Lower leg skin (tissue), 4 donors: Measurements from ENCODE around the gene CDKL2. TPM values are rescaled to one million over a fixed set of nuclear protein-coding genes. Genes with fewer than 3 reads are reported as not detected.

Experiments used
- DNase-seq, 2 donors: peaks; one replicate each; pipeline ENCODE4 v3.0.0-alpha.2; 2019; ENCODE audit warnings: low spot score in 2 of 2
- H3K4me3 ChIP-seq: fragments of 200-600 bp; sonication (generic); 2 replicates; pipeline ENCODE4 v1.5.1; 2017; ENCODE audit warnings: mild to moderate bottlenecking, low read depth; ENCODE audit not compliant: poor library complexity, severe bottlenecking
- CTCF ChIP-seq, 3 donors: fragments of 450-650 bp; IDR thresholded peaks; one replicate each; pipeline ENCODE4 v1.5.1; 2016; ENCODE audit warnings: antibody characterized with exemption in 3 of 3, mild to moderate bottlenecking in 3 of 3, moderate library complexity in 2 of 3
- POLR2A ChIP-seq, 2 donors: fragments of 450-650 bp; IDR thresholded peaks; one replicate each; pipeline ENCODE4 v1.6.1; 2016 to 2017; ENCODE audit warnings: antibody characterized with exemption in 2 of 2, mild to moderate bottlenecking in 1 of 2, moderate library complexity in 1 of 2
- WGBS, 2 donors: methylation state at CpG; one replicate each; pipeline ENCODE4 v1.1.5; 2018; 5-methylcytosine and 5-hydroxymethylcytosine counted together
- intact Hi-C: fragments of 100-400 bp; cut with DNase I; formaldehyde crosslinking; loops from one replicate; pipeline ENCODE4 v1.15.0; 2023; ENCODE audit warnings: low total_unique reads
- total RNA-seq, 4 donors: library from RNA; depleted of rRNA; stranded (reverse); fragments of >200 nt; gene quantifications; one replicate each; pipeline ENCODE4 v1.1.0, GENCODE V29; 2016

CDKL2 gene
- total RNA-seq, 4 donors from 2014 or later: 0.17 to 2.5 (median 0.95) TPM

DNA sequence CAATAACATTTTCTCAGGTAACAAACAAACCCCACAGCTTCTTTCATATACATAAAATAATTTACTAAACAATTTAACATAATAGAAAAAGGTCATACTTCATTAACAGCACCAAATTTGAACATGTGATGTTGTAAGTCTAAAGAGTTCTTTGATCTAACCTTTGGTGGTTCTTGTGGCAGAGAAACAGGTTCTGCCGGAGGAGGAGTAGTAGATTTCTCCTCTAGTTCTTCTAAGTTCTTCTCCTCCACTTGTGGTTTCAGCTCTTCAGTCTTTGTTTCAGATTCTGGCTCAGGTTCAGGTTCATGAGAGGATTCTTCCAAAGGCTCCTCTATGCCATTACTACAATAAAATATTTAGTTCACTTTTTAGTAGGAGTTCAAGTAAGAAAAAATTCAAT is 24.6 kb upstream of the CDKL2 start:
- no peak for DNase-seq
- H3K4me3 ChIP-seq: no peak overlapping the region
- WGBS, 2 donors: 67 to 71% methylated on average over 1 of the region's 1 CpG
- intact Hi-C loops: no loop called here
- TF ChIP-seq CTCF (IDR thresholded peaks at IDR 0.05) (no peak), POLR2A (IDR thresholded peaks at IDR 0.05) (no peak)

DNA sequence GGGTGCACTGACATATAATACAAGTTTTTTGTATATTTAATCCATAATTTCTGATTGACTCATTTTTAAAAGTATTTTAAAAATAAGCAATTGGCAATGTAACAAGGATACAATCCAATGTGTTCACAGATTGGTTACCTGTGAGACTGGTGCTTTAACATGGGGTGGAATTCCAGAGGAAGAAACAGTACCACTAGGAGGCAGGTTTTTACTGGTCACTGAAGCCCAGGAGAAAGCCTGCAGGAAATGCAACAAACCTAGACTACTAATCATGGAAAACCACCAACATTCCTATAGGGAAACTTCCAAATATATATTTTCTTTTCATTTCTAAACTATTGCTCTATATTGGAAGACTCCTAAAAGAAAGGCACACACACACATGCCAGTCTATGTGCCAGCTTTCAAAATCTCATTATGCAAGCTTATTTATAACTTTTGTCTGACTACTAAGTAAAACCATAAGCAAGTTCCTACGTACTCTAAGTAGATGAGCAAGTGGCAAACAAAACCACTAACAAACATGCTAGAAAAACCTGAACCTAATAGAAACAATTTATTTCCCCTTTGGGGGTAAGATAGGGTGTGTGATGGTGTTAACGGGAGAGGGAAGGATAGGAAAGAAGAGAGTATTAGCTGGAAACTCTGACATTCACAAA is 23.6 kb upstream of the CDKL2 start:
- no peak overlapping the region for H3K4me3 ChIP-seq
- intact Hi-C loops: no loop called here
- 58 to 63% methylated on average over 2 of the region's 2 CpGs for WGBS, 2 donors
- no peak for TF ChIP-seq POLR2A (IDR thresholded peaks at IDR 0.05)
- TF ChIP-seq CTCF (IDR thresholded peaks at IDR 0.05): no peak
- no peak for DNase-seq

DNA sequence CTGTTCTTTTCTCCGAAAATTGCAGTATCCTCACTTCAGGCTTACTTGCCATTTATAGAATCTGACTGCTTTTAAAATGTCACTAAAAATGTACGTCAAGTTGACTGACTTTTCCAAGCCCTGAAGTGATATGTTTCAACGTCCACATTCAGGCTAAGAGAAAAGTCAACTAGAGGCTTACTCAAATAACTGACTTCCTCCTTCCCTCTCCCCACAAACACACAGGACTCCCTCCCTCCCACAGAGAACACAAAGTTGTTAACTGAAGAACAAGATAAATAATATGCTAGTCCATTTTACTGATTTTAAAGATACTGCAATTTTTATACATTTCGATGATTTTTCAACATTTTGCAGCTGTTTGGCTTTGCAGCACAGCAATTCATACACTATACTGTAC is 13.8 kb upstream of the CDKL2 start:
- H3K4me3 ChIP-seq: no peak overlapping the region
- TF ChIP-seq POLR2A (IDR thresholded peaks at IDR 0.05): no peak
- TF ChIP-seq CTCF (IDR thresholded peaks at IDR 0.05): no peak
- DNase-seq: no peak
- intact Hi-C loops: no loop called here
- WGBS, 2 donors: 72 to 73% methylated on average over 4 of the region's 4 CpGs

DNA sequence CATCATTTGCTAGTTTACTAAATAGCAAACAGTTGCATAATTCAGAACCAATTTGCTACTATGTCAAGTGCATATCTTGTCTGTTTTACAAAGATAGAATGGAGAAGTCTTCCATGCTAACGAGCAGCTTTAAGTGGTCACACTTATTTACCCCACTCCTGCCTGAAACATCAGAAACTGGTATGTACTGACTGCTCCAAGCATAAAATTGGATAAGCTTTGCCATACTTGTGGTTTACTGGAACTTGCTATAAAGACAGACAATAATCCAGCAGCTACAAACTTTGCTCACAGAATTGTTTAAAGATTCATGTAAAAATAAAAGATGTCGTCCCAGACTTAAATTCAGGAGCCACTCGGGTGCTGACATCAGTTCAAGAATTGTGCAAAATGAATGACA is 13.3 kb upstream of the CDKL2 start:
- intact Hi-C loops: no loop called here
- 74 to 77% methylated on average over 3 of the region's 3 CpGs for WGBS, 2 donors
- H3K4me3 ChIP-seq: no peak overlapping the region
- TF ChIP-seq CTCF (IDR thresholded peaks at IDR 0.05): no peak
- no peak for TF ChIP-seq POLR2A (IDR thresholded peaks at IDR 0.05)
- DNase-seq: no peak

DNA sequence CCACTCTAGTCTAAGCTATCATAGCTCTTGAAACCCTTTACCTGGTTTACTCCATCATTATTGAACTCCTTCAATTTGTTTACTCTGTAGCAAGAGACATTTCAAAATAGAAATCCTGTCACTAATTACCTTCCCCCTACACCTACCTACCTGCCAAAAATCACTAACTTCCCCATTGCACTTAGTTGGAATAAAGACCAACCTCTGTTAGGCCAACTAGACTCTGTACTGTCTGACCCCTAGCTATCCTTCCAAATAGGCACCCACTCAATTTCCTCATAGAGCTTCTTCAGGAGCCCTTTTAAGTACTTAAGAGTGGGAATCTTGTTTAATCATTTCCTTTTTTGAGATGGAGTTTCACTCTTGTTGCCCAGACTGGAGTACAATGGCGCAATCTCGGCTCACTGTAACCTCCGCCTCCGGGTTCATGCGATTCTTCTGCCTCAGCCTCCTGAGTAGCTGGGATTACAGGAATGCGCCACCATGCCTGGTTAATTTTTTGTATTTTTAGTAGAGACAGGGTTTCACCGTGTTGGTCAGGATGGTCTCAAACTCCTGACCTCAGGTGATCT is 8.9 kb upstream of the CDKL2 start:
- 94 to 97% methylated on average over 7 of the region's 7 CpGs for WGBS, 2 donors
- no peak for DNase-seq
- TF ChIP-seq CTCF (IDR thresholded peaks at IDR 0.05) (no peak), POLR2A (IDR thresholded peaks at IDR 0.05) (no peak)
- no peak overlapping the region for H3K4me3 ChIP-seq
- intact Hi-C loops: no loop called here

- intact Hi-C loops: no loop called here
- H3K4me3 ChIP-seq: no peak overlapping the region
- WGBS, 2 donors: 94 to 100% methylated on average over 1 of the region's 1 CpG
- DNase-seq: no peak
- TF ChIP-seq POLR2A (IDR thresholded peaks at IDR 0.05) (no peak), CTCF (IDR thresholded peaks at IDR 0.05) (no peak)
These were observed 7.5 kb upstream of the CDKL2 start for GRCh38 chr4:75637827-75638226.
